H4 (cell line): ENCODE measurements around the gene EIF4G1. TPM values are rescaled to one million over a fixed set of nuclear protein-coding genes. Genes with fewer than 3 reads are reported as not detected.

Experiments
- total RNA-seq: library from RNA; depleted of rRNA; stranded (reverse); fragments of >200 nt; shearing (Covaris generic); gene quantifications from 2 replicates; pipeline ENCODE4 v1.2.3, GENCODE V29; 2014; rRNA removed

Gene EIF4G1
- total RNA-seq, 1 experiment from 2014 or later: 235 TPM

Other genes with a start within 250 kb of the EIF4G1 start
- not detected in 2 replicates for gene HTR3E, start 217.5 kb upstream of the EIF4G1 start, total RNA-seq
- gene EIF2B5, start 179.2 kb upstream of the EIF4G1 start, total RNA-seq: 60.7 and 70.1 TPM in 2 replicates
- gene DVL3, start 159.2 kb upstream of the EIF4G1 start, total RNA-seq: 15.8 and 17.6 TPM in 2 replicates
- gene AP2M1, start 139.8 kb upstream of the EIF4G1 start, total RNA-seq: 766 and 810 TPM in 2 replicates
- 18.5 and 36.8 TPM in 2 replicates for gene ABCF3, start 128.4 kb upstream of the EIF4G1 start, total RNA-seq
- gene VWA5B2, start 85.0 kb upstream of the EIF4G1 start, total RNA-seq: not detected in 2 replicates
- 98.6 and 110 TPM in 2 replicates for gene ALG3, start 65.6 kb upstream of the EIF4G1 start, total RNA-seq
- 19.5 and 21.6 TPM in 2 replicates for gene EEF1AKMT4, start 64.9 kb upstream of the EIF4G1 start, total RNA-seq
- 0.47 and 1.6 TPM in 2 replicates for gene CAMK2N2, start 53.1 kb upstream of the EIF4G1 start, total RNA-seq
- gene ECE2, start 38.6 kb upstream of the EIF4G1 start, total RNA-seq: not detected in 2 replicates
- 691 and 864 TPM in 2 replicates for gene PSMD2, start 15.4 kb upstream of the EIF4G1 start, total RNA-seq
- 18.4 and 22.2 TPM in 2 replicates for gene FAM131A, start 23.0 kb downstream of the EIF4G1 start, total RNA-seq
- 3.3 and 4.7 TPM in 2 replicates for gene CLCN2, start 47.0 kb downstream of the EIF4G1 start, total RNA-seq
- 250 and 279 TPM in 2 replicates for gene POLR2H, start 47.1 kb downstream of the EIF4G1 start, total RNA-seq
- 0.43 and 0.74 TPM in 2 replicates for gene THPO, start 63.6 kb downstream of the EIF4G1 start, total RNA-seq
- 1.3 and 3.6 TPM in 2 replicates for gene CHRD, start 65.4 kb downstream of the EIF4G1 start, total RNA-seq
- gene EPHB3, start 247.2 kb downstream of the EIF4G1 start, total RNA-seq: 1.0 and 2.0 TPM in 2 replicates